HUES64 (cell line): ENCODE data around the gene HRH1.

Experiments used
- H3K27ac ChIP-seq: 2 replicates; pipeline ENCODE4 v1.7.0; 2013; ENCODE audit warnings: low read depth, low read length, inconsistent platforms
- H3K27me3 ChIP-seq: 2 replicates; pipeline ENCODE4 v1.6.1; 2013; ENCODE audit warnings: mild to moderate bottlenecking, low read length; ENCODE audit not compliant: insufficient read depth
- H3K36me3 ChIP-seq: 2 replicates; pipeline ENCODE4 v1.6.1; 2013; ENCODE audit warnings: mild to moderate bottlenecking, low read length; ENCODE audit not compliant: insufficient read depth
- H3K4me1 ChIP-seq: 2 replicates; pipeline ENCODE4 v1.6.1; 2013; ENCODE audit warnings: mild to moderate bottlenecking, low read length, moderate library complexity; ENCODE audit not compliant: insufficient read depth
- H3K4me3 ChIP-seq: 2 replicates; pipeline ENCODE4 v1.5.1; 2013; ENCODE audit warnings: mild to moderate bottlenecking, low read length, moderate library complexity
- H3K9ac ChIP-seq: 2 replicates; pipeline ENCODE4 v1.6.1; 2013; ENCODE audit warnings: mild to moderate bottlenecking, low read depth, low read length
- H3K9me3 ChIP-seq: 2 replicates; pipeline ENCODE4 v1.6.1; 2013; ENCODE audit warnings: low read depth, low read length; ENCODE audit not compliant: insufficient read depth
- WGBS: fragments of 150-250, 120-280 bp; methylation state at CpG from one replicate; pipeline ENCODE4 v1.1.7; 2013; ENCODE audit warnings: missing lambda C conversion rate; 5-methylcytosine and 5-hydroxymethylcytosine counted together

HRH1 gene

DNA sequence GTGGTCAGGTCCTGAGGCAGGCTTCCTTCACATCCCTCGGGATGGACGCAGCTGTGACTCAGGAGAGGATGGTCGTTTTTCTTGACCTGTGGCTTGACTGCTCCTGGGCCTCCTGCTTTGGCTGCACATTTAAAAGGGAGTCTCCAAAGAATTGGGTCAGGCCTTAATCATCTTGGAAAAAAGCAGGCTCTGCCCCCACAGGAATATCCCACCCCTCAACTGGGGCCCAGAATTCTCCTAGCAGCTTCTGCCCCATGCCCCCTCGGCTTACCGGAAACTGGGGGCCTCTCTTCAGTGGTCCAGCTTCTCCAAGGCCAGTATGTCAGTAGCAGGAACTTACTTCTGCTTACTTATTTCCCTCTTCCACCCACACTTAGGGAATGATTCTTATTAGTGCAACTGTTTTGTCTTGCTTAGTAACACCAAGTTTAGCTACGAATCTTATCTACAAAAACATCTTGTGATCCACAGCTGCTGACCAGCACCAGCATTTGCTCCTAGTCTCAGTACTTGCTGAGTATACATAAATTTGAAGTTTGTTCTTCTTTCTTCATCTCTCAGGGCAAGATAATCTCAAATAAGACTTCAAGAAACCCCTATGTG is 153.6 kb downstream of the HRH1 start:
- peaks cover 59% of the 10 kb centered on the region for H3K36me3 ChIP-seq
- no peaks in the 10 kb centered on the region for H3K9me3 ChIP-seq
- WGBS: 93% methylated on average over 6 of the region's 6 CpGs
- H3K9ac ChIP-seq: no peak overlapping the region
- H3K4me3 ChIP-seq: no peak overlapping the region
- no peaks in the 10 kb centered on the region for H3K27me3 ChIP-seq
- H3K4me1 ChIP-seq: no peaks in the 10 kb centered on the region
- no peak overlapping the region for H3K27ac ChIP-seq

DNA sequence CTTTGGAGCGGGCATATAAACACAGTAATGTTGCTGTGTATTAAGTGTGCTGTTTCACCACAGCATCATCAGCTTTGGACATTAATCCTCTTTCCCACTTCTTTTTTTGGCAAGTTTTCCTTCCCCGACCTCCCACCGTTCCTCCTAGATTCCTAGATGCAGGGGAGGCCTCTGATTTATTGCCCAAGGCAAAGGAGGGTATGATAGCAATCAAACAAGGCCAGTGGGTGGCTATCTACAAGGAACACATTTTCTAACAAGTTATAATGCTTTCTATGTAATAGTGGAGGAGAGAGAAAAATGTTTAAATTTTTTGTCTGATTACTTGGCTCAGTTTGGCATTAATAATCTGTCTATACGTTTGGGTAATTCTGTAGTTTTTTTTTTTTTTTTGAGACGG is 156.0 kb downstream of the HRH1 start:
- no peaks in the 10 kb centered on the region for H3K9me3 ChIP-seq
- no peak overlapping the region for H3K9ac ChIP-seq
- no peak overlapping the region for H3K27ac ChIP-seq
- no peaks in the 10 kb centered on the region for H3K4me1 ChIP-seq
- WGBS: 88% methylated on average over 4 of the region's 5 CpGs
- H3K27me3 ChIP-seq: no peaks in the 10 kb centered on the region
- H3K36me3 ChIP-seq: peaks cover 70% of the 10 kb centered on the region
- H3K4me3 ChIP-seq: no peak overlapping the region

DNA sequence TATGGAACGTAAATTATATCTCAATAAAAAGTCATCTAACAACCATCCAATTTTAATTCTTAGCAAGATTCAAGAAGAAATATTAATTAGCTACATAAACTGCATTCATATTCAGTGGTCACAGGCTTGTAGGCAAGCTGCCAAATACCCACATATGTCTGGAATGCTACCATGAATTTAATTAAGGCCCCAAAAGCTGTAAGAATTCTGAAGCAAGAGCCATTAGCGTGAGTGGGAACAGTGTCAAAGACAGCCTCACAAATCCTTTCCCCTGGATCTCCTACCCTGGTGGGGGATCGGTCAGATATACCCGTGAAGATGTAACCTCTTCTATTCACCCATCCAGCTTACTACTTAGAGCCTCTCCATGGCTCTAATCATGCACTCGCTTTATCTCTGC is 157.9 kb downstream of the HRH1 start:
- Histone ChIP-seq H3K27me3 (no peaks in the 10 kb centered on the region), H3K9me3 (no peaks in the 10 kb centered on the region), H3K4me1 (no peaks in the 10 kb centered on the region), H3K4me3 (no peak overlapping the region), H3K27ac (no peak overlapping the region), H3K9ac (no peak overlapping the region), H3K36me3 (peaks cover 75% of the 10 kb centered on the region)
- WGBS: 96% methylated on average over 5 of the region's 5 CpGs
